DMS 273 (cell line): Measurements from ENCODE around the gene PRRT1B.

Experiments used
- DNase-seq: peaks from one replicate; lab custom pipeline; 2025; ENCODE audit not compliant: unreplicated experiment; lab: John Stamatoyannopoulos, UW

PRRT1B gene

DNA sequence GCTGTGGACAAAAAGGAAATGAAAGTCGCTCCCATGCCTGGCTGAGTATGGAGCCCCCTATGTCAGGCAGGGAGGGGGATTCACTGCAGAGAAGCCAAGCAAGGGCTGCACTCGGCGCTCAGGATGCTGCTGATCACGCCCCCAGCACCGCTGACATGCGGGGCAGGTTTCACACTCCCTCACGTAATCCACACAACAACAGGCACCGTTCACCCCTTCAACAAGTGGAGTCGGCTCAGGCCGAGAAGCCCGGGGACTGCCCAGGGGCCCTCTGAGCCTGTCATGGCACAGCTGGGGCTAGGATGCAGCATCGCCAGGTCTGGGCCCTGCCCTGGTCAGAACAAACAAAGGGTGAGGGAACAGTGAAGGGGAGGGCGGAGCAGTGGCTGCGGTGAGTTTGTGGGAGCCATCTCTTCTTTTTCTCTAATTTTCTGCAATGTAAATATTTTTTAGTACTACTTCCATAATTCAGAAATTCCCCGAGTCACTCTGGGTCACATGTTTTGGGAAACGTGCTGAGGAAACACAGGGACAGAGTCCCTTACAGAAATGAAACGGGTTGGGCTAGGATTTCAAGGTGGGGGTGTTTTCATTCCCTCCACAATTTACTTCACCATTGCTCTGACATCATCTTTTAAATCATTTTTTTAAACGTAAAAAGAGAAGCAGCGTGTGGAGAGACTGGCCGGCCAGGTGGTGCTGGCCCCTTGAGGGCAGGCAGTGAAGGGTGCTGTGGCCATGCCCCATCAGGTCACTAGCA lies 49.8 kb downstream of the PRRT1B start:
- DNase-seq = no peak

DNA sequence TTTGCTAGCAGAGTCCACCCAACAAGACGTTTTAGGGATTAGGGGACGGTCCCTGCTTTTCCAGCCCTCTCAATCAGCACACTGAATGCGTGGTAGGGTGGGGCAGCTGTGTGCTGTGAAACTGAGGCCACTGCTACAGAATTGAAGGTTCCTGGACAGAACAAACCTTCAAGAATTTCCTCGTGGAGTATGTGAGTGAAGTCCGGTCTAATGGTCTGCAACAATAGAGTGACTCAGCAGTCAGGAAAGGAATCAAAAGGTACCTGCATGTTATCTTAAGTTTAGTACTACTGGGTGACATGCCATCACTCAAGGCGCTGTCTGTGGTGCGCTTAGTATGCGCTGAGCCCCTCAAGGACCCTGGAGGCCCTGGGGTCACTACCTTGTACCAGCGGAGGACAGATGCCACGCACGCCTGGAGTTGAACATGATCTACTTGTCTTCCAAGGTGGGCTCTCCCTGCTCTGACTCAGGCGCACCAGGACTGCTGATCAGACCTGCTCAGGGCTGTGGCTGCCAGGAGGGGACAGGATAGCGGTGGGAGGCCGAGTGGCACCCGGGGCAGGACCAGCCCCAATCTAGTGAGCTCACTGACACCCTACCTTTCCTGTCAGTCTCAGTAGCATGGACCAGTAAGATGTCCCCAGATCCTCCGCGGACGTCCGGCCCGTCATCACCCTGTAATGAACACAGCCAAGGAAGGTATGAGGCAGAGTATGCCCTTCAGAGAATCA lies 50.5 kb downstream of the PRRT1B start:
- no peak for DNase-seq

DNA sequence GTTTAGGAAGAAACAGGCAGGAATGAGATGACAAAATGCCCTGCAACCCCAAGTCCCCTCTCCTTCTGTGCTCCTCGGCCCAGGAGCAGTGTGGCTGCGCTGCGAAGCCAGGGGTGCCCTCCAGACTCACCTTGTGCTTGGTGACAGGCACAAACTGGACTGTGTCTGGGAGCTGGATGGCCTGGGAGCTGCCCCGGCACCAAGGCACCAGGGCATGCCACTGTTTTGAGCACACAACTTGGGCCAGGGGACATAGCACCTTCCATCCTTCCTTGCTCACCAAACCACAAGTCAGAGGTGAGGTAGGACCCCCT lies 51.1 kb downstream of the PRRT1B start:
- DNase-seq = no peak

DNA sequence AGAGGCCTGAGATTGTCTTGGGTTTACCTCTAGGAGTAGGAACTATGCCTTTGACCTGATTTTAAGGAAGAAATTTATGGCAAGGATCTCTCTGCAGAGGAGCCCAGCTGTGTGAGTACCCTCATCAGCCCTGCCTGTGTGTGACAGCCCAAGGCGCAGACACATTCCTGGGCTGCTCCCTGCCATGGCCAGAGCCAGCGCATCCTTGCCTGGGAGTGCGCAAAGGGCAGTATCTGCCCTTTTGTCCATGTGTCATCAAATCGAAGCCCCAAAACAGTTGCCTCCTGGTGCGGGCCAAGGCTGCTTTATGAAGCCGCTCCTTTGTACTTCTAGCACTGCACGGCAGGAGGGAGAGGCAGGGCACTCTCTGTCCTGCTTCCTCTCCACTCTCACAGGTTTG lies 51.9 kb downstream of the PRRT1B start:
- no peak for DNase-seq

DNA sequence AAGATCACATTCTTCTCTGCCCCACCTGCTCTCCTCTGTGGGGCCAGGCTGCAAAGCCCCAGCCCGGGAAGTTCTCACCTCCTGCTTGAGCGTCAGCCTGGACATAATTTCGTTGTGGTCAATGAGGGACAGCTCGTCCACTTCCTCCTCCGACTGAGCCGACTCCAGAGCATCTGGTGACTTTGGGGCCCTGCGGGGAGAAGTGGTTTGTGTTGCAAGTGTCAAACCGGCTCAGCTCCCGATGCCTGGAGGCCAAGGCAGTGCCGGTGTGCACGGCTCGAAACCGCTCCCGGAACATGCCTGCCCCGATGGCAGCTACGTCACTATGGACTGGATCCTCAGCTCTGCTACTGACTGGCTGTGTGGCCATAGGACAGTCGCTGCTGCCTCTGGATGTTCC lies 52.8 kb downstream of the PRRT1B start:
- no peak for DNase-seq

DNA sequence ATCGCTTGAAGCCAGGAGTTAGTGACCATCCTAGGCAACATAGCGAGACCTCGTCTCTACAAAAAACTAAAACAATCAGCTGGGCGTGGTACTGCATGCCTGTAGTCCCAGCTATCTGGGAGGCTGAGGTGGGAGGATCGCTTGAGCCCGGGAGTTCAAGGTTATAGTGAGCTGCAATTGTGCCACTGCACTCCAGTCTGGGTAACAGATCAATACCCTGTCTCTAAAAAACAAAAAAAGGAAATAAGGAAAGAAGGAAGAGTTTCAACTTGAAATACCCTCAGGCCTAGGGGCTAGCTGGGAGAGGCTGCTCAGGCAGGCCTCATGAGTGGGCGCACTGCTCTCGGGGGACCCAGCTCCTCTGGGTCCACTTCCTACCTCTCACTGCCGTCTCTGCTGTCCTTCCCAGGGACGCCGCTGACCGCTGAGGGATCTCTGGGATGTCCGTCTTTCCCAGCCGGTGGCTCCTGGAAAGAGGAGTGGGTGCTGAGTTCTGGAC lies 56.4 kb downstream of the PRRT1B start:
- no peak for DNase-seq

DNA sequence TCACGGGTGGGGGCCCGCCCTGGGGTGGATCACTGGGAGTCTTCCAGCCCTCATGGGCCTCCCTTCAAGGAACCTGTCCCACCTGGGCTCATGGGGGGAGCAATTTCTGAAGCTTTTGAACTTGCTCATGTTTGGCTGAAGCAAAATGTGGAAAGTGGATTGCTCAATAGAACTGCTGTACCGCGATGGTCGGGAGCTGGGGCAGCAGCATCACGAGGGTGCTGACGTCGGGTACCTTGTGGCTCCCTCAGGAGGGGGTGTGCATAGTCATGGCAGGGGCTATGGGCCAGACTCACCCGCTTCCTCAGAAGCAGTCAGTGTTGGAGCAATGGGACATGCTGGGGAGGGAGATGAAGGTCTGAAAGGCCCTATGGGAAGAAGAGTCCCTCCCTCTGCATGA lies 57.9 kb downstream of the PRRT1B start:
- no peak for DNase-seq

DNA sequence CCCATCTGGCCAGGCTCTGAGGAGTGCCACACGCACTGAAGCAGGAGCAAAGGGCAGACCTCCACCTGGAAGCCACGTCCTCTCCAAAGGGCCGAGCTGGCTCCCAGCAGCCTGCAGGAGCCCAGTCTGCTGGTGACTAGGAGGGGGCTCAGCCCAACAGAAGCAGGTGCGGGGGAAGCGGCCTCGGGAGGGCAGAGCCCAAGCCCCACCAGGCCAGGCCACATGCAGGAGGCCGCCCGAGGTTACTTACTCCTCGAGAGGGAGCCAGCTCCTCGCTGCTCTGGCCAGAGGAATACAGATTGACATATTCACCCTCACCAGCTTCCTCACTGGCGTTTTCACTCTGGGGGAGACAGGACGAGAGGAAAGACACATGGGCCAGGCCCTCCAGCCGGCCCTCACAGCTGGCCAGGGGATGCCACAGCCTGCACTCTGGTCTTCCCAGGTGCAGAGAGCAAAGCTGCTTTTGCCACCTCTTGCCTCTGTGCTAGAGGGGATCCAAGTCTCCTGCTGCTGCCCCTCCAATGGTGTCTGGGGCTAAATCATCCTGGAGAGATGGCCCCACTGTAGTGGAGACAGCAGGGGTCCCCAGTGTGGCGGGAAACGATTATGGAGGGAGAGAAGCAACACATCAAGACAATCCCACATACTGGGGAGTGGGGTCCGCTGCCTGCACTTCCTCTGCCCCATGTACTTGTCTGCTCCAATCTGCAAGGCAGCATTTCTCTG lies 58.6 kb downstream of the PRRT1B start:
- no peak for DNase-seq

DNA sequence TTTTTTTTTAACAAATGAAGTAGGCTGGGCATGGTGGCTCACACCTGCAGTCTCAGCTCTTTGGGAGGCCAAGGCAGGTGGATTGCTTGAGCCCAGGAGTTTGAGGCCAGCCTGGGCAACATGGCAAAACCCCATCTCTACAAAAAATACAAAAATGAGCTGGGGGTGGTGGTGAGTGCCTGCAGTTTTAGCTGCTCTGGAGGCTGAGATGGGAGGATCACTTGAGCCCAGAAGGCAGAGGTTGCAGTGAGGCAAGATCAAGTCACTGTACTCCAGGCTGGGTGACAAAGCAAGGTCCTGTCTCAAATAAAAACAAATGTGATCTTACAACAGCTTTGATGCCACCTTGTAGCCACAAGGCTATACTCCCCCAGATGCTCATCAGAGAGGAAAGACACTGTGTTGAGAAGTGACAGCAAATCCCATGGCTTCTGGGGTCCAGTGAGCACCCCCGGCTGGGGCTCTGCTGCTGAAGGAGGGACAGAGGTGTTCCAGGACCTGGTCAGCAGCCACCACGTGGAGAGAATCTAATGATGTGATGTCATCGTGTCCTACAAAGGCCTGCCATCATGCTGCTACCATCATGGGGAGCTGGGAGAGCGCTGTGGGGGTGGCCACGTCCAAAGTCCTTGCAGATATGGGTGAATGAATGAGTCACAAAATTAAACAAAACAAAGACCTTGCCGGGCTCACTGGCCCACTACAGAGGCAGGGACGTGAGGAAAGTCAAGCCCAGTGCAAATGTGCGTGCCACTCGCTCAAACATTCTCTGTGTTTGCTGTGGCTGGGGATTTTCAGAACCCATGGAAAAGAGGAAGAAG lies 60.7 kb downstream of the PRRT1B start:
- DNase-seq = no peak

DNA sequence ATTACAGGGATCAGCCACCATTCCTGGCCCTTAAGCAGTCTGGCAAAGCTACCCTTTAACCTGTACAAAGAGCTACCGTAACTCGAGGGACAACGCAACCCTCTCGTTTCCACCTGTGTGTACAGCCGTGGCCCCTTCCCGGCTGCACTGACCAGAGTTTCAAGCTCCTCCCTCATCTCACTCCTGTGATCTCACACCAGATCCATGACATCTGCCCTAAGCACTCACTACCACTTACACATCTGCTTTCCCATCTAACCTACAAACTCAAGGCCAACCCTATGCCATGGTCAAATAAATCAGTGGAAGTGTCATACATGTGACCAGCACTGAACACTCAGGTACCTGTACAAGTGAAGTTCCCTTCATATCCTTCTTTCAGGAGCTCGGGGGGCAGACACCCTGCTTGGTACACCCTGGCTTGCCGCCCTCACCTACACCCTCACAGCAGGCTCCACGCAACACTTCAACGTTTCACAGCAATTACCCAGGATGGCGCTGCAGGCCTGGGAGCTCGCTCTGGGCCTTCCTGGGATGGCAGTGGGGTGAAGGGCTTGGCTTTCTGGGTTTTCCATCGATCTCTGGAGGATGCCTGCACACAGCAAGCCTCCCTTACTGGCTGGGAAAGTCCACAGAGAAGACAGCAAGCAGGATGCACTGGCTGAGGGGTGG lies 61.7 kb downstream of the PRRT1B start:
- DNase-seq = no peak

DNA sequence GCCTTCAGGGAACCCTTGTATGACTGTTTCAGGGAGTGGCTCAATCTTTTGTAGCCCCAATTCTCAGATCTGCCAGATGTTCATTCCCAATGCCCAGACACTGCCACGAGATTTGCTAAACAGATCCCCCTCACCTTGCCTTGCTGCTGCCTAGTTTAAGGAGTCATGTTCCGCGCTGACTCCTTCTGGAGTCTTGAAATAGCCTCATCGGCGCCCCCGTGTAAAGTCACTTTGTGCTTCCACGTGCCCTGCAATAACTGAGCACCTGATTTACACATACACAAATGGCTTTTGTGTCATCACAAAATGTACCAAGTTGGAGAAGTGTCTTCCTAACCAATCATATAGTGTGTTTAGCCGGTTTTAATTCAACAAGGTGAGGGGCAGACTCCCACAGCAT lies 62.3 kb downstream of the PRRT1B start:
- no peak for DNase-seq

DNA sequence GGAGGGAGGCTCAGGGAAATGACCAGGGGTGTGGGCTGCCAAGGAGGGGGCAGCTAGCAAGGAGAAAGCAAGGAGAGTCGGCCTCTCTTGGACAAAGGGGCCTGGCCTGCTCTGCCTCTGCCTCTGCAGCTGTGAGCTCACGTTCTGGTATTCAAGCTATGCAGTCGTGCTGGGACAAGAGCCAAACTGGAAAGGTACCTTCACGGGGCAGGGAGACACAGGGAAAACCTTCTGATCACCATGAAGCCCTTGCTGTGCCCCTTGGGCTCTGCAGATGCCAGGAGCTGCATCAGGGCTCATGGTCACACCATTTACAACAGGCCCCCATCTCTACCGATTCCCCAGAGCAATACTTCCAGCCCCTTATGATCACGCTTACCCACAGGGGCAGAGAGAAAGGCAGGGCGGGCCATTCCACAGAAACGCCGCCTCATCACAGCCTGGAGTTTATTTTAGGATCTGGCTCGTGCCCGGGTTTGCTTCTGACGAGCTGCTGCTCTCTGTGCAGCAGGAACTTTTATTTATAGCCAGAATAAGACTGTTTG lies 63.2 kb downstream of the PRRT1B start:
- DNase-seq = peak; percentile 49
